ENCODE data around the gene PRSS23.
"Not testable (repeated sequence)": the region's sequence is repeated elsewhere in the genome, so short reads cannot be mapped to it uniquely, and the experiment has no call there.

The PRSS23 gene, protein sequence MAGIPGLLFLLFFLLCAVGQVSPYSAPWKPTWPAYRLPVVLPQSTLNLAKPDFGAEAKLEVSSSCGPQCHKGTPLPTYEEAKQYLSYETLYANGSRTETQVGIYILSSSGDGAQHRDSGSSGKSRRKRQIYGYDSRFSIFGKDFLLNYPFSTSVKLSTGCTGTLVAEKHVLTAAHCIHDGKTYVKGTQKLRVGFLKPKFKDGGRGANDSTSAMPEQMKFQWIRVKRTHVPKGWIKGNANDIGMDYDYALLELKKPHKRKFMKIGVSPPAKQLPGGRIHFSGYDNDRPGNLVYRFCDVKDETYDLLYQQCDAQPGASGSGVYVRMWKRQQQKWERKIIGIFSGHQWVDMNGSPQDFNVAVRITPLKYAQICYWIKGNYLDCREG

DNA sequence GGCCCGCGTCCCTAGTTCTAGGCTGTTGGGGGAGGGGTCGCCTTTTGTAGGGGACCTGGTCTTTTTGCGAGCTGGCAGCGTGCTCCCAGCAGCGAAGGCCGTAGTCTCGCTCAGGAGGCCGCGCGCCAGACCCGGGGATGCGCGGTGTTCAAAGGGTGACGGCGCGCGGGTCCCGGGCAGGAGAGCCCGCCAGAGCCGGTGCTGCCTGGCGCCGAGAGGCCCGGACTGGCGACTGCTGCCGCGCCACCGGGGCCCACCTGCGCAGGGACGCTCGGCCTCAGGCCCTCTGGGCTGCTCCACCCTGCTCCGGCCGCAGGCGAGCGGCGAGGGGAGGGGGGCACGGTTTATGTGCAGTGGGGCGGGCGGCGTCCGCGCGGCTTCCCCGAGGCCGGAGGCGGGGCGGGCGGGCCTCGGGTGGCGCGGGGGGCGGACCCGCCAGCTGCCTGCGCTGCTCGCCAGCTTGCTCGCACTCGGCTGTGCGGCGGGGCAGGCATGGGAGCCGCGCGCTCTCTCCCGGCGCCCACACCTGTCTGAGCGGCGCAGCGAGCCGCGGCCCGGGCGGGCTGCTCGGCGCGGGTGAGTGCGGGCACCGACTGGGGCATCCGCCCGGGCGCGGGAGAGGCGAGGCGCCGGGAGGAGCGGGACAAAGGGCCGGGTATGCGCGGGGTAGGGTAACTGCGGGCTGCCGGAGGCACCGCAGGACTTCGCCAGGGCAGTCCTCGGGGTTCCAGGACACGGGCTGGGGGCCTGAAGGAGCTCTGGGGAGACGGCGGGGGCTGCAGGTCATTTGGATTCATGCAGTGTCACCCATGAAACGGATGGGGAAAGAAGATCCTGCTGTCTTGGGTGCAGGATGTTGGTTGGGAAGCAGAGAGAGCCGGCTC, at the start of gene PRSS23:
TSS of gene PRSS23 (plus strand) at position 467 of the 884 bp plus-strand sequence. CDS start 7,102 bp downstream, outside the sequence.
- DNase-seq = peak; percentile 81

DNA sequence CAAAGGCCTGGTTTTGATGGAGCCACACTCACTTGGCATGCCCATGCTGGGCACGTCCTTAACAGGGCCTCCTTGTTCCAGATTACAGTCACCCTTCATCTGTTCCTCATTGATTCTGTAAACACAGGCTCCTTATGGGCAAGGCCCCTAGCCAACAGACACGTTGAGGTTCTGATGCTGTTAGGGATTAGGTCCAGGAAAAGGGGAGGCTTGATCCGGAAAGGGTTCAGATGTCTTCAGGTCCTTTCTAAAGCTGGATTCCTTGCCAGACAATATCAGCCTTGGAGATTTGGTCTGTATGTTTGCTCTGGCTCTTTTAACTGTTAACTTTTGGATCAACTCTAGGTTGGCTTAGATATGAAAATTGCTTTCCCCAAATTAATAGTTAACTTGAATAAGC, 46.9 kb upstream of the PRSS23 start:
- DNase-seq = peak; percentile 46

DNA sequence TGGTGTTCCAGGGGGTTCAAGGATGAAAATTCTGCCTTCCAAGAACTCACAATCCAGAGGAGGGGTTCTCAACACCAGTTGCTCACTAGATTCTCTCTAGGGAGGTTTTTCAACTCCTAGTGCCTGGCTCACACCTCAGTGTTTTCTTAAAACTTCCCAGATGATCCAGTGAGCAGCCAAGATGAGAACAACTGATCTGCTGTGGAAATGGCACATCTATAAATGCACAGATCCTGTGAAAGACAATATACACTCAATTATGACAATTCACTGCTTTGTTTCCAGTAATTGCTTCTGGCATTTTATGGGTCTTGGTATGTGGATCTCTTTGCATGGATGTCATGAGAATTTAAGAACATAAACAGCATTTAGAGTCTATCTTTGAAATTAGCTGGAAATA, 45.2 kb upstream of the PRSS23 start:
- no peak for DNase-seq

DNA sequence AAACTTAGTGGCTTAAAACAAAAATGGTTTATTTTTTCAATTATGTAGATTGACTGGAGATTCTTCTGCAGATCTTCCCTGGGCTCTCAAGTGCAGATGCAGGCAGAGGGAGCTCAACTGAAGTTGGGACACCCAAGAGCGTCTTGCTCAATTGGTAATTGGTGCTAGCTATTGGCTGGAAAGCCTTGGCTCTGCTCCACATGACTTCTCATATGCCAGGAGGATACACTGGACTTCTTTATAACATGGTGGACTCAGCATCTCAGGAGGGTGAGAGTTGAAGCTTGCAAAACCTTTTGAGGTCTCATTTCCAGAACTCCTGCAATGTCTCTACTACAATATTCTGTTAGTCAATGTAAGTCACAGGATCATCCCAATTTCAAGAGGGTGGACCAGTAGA, 42.2 kb upstream of the PRSS23 start:
- DNase-seq = no peak

DNA sequence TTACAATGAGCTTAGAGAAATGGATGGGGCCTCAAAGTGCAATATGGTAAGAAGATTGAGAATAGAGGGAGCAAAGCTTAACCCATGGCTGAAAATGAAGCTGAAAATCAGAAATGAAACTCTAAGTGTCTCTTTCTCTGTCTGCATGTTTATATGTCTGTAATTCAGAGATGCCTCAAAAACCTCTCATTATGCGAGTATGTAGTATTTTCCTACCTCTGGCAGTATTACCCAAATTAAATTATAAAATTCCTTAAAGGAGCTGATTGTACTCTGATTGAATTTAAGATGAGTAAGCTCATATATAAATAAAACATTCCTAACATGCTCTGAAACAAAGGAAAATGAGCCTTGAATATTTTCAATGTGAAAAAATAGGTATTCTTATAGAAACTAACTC, 39.8 kb upstream of the PRSS23 start:
- DNase-seq = no peak

DNA sequence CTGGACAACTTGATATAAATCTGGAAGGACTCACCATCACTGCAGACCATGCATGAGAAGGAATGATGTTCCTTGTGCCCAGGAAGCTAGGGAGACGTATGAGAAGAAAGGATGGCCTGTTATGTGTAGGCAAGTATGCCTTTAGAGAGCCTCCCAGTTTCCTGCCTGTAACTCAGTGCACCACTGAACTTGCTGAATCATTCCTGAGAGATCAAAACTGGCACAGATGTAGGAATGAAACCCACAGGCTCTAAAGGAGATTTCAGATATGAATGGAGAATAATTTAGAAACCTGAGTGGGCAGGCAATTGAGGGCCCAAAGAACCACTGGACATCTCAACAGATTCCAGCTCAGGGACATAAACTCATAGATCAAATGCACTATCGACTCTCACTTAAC, 38.4 kb upstream of the PRSS23 start:
- no peak for DNase-seq

DNA sequence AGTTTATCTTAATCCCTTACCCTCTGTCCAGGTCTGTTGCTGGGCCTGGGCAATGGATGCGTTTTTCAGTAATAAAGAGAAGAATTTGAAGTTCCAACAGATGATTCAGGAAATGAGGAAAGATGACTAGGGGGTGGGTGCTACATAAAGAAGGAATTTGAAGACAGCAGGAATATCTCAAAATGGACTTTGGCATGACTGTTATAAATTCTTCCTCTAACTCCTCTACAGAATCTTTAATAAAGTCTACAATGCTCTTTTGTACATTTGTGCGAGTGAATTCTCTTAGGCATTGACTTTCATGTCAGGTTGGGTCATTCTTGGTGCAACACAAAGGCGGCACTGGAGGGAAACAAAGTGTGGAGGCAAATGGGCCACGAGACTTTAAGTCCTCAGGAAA, 35.1 kb upstream of the PRSS23 start:
- no peak for DNase-seq

DNA sequence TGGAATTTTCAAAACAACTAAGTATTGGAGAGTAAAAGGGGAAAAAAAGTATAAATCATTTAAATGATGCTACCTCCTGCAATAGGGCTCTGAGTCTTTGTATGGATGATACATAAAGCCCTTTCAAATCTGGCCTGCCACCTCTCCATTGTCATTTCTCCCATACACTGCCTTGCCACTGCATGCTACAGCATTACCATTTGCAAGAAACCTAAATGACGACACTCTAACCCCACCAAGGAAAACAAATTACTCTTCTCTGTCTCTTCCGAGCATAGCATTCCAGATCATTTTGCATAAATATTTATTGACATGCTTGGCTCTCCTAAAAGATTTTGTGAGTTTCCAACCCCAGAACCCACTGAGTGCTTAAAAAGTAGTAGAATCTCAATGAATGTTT, 34.5 kb upstream of the PRSS23 start:
- no peak for DNase-seq

DNA sequence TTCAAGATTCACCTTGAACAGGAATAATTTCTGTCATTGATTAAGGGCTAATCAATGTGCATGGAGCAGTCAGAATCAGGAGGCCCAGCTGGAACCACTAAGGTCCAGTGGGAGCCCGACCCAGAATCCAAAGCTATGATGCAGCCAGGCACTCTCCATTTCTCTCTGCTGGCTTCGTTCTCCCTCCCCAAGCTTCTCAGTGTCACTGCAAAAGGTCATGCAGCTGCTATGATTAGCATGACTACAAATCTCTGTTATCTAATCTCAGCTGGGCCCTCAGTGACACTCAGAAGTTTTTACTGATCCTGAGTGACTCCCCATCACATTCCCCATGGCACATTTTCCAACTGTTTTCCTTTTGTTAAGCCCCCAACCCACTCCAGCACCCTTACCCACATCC, 31.1 kb upstream of the PRSS23 start:
- no peak for DNase-seq

DNA sequence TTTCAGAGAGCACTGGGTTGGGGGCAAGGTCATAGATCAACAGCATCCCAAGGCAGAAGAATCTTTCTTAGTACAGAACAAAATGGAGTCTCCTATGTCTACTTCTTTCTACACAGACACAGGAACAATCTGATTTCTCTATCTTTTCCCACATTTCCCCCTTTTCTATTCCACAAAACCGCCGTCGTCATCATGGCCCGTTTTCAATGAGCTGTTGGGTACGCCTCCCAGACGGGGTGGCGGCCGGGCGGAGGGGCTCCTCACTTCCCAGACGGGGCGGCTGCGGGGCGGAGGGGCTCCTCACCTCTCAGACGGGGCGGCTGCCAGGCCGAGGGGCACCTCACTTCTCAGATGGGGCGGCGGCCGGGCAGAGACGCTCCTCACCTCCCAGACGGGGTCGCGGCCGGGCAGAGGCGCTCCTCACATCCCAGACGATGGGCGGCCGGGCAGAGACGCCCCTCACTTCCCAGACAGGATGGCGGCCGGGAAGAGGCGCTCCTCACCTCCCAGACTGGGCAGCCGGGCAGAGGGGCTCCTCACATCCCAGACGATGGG, 29.8 kb upstream of the PRSS23 start:
- not testable (repeated sequence) for DNase-seq

DNA sequence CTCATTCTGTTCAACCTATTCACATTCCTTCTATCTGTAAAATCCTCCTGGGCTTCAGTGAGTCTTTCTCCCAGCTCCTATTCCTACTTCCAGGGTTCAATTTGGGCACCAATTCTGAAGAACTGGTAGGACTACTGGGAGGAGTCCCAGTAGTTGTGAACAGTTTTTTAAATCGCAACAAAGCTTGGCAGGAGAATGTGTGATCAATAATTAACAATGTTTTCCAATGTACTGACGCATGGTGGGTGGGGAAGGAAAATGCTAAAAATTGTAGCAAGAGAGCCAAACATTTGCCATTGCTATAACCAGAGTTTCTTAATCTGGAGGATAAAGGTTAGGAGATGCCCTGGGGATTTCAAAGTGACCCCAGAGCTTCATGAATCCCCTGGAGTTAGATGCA, 27.3 kb upstream of the PRSS23 start:
- no peak for DNase-seq

DNA sequence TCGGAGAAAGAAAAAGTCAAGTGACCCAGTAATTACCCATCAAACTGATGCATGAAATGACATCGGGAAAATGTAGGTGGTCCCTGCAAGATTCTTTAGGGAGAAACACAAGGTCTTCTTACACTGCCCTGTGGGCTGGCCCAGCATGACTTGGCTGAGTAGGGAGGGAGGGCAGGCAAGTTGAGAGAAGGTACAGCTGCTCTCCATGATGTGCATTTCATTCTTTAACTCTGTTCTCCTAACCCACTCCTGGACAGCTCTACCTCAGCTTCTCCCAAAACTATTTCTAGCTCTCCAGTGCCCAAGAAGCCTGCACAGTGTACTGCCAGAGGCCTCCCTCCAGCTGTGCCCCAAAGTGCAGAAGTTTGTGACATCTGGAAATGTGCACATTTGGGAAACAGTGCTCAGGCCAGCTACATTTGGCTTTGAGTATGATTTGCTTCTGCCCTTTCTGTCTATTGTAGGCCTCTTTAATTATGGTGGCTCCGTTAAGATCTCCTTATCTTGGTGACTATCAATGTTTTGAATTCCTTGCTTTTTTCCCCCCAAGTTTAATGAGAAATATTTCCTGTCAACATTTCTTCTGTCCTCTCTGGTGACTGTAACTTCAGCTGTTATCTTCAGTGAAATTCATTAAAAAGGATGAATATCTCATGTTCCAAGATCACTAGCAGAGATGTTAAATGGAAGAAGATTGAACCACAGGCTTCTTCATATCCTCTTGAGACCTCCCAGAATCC, 26.7 kb upstream of the PRSS23 start:
- DNase-seq = no peak

DNA sequence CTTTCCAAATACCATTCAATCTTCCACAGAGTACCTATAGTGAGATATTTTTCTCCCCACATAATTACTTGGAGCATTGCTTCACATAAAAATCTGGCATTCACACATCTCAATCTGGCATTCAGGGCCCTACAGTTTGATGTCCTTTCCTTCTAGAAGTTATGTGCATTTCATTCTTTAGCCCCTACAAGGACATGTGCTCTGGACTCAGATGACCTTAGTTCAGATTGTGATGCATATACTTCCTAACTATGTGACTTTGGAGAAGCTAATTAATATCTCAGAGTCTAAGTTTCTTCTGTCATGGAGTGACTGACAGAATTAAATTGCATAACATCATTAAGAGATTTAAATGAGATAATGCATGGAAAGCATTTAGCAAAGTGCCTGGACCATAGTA, 25.9 kb upstream of the PRSS23 start:
- DNase-seq = no peak

DNA sequence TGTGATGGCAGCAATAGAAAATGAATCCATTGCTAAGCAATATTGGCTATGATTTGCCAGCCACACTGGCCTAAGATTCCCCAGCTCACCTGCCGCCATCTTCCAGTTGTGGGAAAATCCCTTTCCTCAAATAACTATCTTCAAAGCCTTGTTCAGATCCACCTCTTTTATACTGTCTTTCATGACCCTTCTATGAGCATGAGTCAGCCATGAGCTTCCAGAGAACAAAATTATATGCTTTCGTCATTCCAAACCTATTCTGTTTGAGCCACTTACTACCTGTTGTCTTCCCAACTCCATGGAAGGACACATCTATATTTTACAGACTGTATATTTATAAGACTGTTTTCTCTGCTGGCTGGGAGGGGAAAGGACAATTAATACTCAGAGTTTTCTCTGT, 25.0 kb upstream of the PRSS23 start:
- no peak for DNase-seq

DNA sequence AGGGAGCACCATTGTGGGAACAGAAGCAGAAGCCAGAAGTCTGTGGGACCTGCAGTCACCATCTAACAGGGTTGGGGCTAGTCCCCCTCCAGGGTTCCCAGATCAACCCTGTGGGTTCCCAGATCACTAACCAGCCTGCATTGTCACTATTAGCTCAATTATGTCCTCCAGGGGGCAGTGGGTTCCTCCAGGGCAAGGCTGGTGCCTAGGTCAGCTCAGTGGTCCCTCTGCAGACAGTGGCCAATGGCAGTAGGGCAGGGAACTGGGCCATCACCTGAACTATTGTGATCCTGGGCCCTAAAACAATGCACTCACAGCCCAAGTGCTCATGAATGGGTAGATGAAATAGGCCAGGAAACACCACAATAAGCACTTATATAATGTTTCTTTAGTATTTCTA, 18.8 kb upstream of the PRSS23 start:
- no peak for DNase-seq

DNA sequence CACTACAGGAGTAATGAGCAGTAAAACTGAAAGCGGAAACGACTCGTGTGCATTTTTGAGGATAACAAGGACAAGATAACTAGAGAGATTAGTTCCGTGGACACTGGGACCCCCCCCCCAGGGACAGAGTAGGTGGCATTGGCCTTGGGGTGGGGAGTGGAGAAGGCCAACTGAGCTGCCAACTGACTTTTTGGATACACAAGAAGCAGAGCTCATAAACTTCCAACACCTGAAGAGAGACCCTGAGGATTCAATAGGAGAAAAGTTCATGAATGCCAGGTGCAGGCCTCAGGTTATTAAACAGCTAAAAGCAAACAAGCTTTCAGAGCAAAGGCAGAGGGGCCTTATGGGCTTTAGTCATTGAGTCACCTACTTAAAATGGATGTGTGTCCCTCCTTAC, 17.6 kb upstream of the PRSS23 start:
- DNase-seq = no peak

DNA sequence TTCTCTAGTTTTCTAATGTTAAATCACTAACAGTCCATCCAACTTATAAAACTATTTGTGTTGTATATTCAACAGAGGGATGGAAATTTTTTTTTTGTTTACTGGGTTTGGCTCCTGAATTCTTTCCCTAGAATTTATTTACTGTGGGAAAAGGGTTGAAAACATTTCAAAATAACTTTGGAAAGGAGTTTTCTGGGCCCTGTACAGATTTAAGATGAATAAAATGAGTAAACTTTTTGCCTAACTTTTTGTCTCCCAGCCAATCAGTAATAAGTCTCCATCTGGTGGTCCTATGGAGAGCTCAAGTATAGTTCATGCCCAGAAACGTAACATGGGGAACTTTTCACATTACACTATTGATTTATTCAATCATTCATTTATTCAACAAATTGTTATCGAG, 16.7 kb upstream of the PRSS23 start:
- DNase-seq = no peak

DNA sequence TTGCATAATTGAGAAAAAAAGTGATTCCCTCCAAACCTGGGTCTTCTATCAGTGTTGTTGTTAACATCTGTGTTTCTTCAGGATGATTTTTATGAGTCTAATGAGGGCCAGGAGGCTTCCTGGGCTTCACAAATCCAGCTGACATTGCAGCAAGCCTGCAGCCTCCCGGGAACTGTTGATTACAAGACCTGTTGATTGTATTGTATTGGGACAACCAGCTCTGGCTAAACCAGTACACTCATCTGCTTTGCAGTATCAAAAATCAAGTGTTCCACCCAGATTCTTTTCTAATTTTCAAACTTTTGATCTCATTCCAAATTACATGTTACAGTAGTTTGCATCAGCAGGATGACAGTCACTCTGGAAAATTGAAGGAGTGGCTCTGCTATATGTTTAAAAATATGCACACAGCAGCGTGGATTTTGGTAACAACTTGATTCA, 16.1 kb upstream of the PRSS23 start:
- no peak for DNase-seq

DNA sequence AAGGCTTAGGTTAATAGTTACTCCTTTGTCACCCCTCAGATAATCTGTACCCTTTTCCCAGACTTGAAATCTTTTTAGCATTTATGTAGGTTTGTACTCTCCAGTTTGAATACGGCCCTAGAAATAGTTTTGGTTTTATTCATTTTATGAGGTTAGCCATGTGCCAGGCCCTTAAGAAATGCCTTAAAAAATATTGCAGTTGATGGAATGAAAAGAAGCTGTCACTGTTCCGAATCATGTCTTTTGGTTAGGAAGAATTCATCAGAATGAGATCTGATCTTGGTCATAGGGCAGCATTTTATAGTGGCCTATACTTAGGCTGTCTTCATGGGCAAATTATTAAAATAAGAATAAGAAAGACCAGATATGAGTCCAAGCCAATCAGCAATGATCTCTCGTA, 14.8 kb upstream of the PRSS23 start:
- DNase-seq = no peak

DNA sequence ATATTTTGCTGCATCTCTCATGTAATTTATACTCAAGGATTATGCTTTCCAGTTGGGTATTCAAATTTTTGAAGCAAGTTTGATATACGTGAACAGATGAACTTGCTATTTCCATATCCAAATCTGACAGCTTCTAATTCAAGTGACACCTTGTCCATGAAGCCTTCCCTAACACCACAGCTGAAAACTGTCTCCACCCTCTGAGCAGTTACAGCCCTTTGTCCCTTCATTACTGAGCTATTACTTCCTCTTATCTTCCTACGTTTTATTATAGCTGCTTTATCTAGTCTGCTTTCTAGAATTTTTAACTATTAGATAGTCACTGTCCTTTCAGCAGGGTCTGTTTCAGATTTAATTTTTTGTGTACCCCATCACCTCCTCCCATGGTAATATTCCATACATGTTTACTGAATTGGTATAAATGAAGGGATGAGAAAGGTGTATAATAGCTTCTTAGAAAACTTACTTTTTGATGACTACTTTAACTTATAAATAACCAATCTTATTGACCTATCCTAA, 13.3 kb upstream of the PRSS23 start:
- DNase-seq = no peak

DNA sequence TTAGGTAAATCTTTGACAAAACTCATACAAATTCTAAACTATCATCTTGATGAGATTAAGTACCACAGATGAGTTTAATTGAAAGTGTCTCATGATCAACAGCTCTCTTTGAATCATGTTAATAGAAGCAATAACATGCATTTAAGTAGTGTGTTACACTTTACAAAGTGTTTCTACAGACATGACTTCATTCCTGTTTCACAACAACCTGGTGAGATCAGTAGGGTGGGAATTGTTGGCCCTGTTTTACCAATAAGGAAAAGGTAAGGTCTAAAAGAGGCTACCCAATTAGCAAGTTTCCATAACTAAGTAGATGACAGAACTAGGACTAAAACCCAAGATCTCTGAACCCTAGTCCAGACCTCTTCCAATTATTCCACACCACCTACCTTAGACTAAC, 12.7 kb upstream of the PRSS23 start:
- no peak for DNase-seq

DNA sequence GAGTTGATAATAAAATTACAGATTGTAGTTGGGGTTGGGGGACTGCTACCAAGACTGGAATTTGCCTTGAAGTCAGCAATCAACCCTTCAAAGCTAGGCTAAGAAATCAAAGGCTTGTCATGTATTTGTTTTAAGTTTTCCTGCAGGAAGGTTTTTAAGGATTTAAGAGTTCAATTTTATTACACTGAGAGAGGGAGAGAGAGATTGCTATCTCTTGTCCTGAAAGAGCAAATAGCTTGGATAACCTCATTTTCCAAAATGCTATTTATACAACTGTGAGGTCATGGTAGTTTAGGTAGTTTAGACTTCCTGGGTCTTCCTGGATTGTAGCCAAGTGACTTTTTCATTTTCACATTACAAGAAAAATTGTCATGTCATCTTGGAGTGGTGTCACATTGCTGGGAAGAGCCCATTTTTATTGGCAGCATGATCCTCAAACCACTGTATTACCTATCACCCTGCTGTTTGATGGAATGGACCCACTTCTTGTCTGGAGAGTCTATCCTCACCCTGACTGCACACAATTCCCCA, 10.1 kb upstream of the PRSS23 start:
- DNase-seq = no peak

Measured in femur (tissue), 1 donor.